T47D (cell line): ENCODE data around the gene SRSF10.
"Not testable (repeated sequence)": the region's sequence is repeated elsewhere in the genome, so short reads cannot be mapped to it uniquely, and the experiment has no call there.

Experiments
- DNase-seq, 2 experiments: peaks; one replicate each; pipeline versions ENCODE4 v3.0.0 to v3.0.0-alpha.2; 2011 to 2012; ENCODE audit warnings: low read depth in 1 of 2, low spot score in 1 of 2
- JUND ChIP-seq: IDR thresholded peaks from 2 replicates; pipeline ENCODE4 v1.6.1; 2012; ENCODE audit warnings: low read depth
- in situ Hi-C: cut with HindIII; loops from 2 replicates; pipeline ENCODE4 v1.10.0; 2016; ENCODE audit warnings: low sequenced_read_pairs, low pct_unique_long_range_greater_than_20kb

Gene SRSF10

GRCh38 chr1:24009406-24009805 is 29.3 kb upstream of the SRSF10 start:
- TF ChIP-seq JUND: no peak
- in situ Hi-C loops: no loop called here
- no peak for DNase-seq

- in situ Hi-C loops, DNase-seq: not testable (repeated sequence)
Observed at GRCh38 chr1:24008574-24009184, 28.6 kb upstream of the SRSF10 start.

GRCh38 chr1:24007079-24007478 is 27.0 kb upstream of the SRSF10 start:
- in situ Hi-C loops: no loop called here
- no peak for TF ChIP-seq JUND
- DNase-seq: no peak

- in situ Hi-C loops: no loop called here
- TF ChIP-seq JUND: no peak
- DNase-seq: no peak
Observed at GRCh38 chr1:24005163-24005562, 25.0 kb upstream of the SRSF10 start.

GRCh38 chr1:24004132-24004531 is 24.0 kb upstream of the SRSF10 start:
- no peak for DNase-seq
- no peak for TF ChIP-seq JUND
- in situ Hi-C loops: no loop called here

- in situ Hi-C loops: no loop called here
- TF ChIP-seq JUND: no peak
- DNase-seq: peak in 1 of 2 experiments; percentile 57
Observed at GRCh38 chr1:24003331-24003972, 23.3 kb upstream of the SRSF10 start.

- TF ChIP-seq JUND: no peak
- in situ Hi-C loops: no loop called here
- no peak for DNase-seq
Observed at GRCh38 chr1:24002695-24003094, 22.6 kb upstream of the SRSF10 start.

GRCh38 chr1:23999156-23999671 is 19.1 kb upstream of the SRSF10 start:
- no peak for TF ChIP-seq JUND
- DNase-seq: no peak
- in situ Hi-C loops: no loop called here

- no peak for DNase-seq
- TF ChIP-seq JUND: no peak
- in situ Hi-C loops: no loop called here
Observed at GRCh38 chr1:23997812-23998211, 17.7 kb upstream of the SRSF10 start.

GRCh38 chr1:23996700-23997229 is 16.6 kb upstream of the SRSF10 start:
- in situ Hi-C loops: no loop called here
- DNase-seq: no peak
- no peak for TF ChIP-seq JUND

GRCh38 chr1:23995431-23995837 is 15.3 kb upstream of the SRSF10 start:
- no peak for TF ChIP-seq JUND
- no peak for DNase-seq
- in situ Hi-C loops: no loop called here

GRCh38 chr1:23992011-23992410 is 11.9 kb upstream of the SRSF10 start:
- in situ Hi-C loops, DNase-seq: not testable (repeated sequence)

GRCh38 chr1:23989263-23989662 is 9.1 kb upstream of the SRSF10 start:
- in situ Hi-C loops: no loop called here
- TF ChIP-seq JUND: no peak
- no peak for DNase-seq

- in situ Hi-C loops, DNase-seq: not testable (repeated sequence)
Observed at GRCh38 chr1:23987038-23987437, 6.9 kb upstream of the SRSF10 start.
